Panc1 (cell line): Measurements from ENCODE around the gene HSP90B1.

Experiments used
- CTCF ChIP-seq: fragments of 450-650 bp; IDR thresholded peaks from 2 replicates; pipeline ENCODE4 v1.5.1; 2017; ENCODE audit warnings: mild to moderate bottlenecking
- POLR2AphosphoS5 ChIP-seq: IDR thresholded peaks from 2 replicates; pipeline ENCODE4 v1.6.1; 2012; ENCODE audit warnings: mild to moderate bottlenecking, low read depth, low read length, moderate library complexity
- REST ChIP-seq, 2 experiments: IDR thresholded peaks; 2 replicates each; pipeline ENCODE4 v1.6.1; 2011 to 2012; ENCODE audit warnings: low read depth in 2 of 2, control low read depth in 1 of 2, low read length in 1 of 2, mild to moderate bottlenecking in 1 of 2, moderate library complexity in 1 of 2; ENCODE audit not compliant: insufficient read depth in 1 of 2
- SIN3A ChIP-seq: IDR thresholded peaks from 2 replicates; pipeline ENCODE4 v1.6.1; 2012; ENCODE audit warnings: low read depth, mild to moderate bottlenecking, low read length, moderate library complexity, borderline replicate concordance; ENCODE audit not compliant: insufficient read depth
- TCF7L2 ChIP-seq: IDR thresholded peaks from 2 replicates; pipeline ENCODE4 v1.6.1; 2011; ENCODE audit warnings: mild to moderate bottlenecking, low read depth, low read length, inconsistent platforms

GRCh38 chr12:103965255-103965589 is 35.0 kb downstream of the HSP90B1 start:
- TF ChIP-seq CTCF (no peak), POLR2AphosphoS5 (no peak), TCF7L2 (no peak), REST (IDR thresholded peaks at IDR 0.05; ENCODE audit: insufficient read depth in 1 of 2, low read depth in 2 of 2, low read length in 1 of 2) (no peak), SIN3A (no peak)
